GM18868 (cell line): ENCODE measurements around the gene RAD51AP2.
"Not testable (repeated sequence)": the region's sequence is repeated elsewhere in the genome, so short reads cannot be mapped to it uniquely, and the experiment has no call there.

Experiments used
- ATAC-seq: cut with Tn5 transposase; IDR thresholded peaks from one replicate; pipeline ENCODE4 v1.9.1; 2021; ENCODE audit warnings: mild to moderate bottlenecking, moderate library complexity; ENCODE audit not compliant: unreplicated experiment

RAD51AP2 gene

DNA sequence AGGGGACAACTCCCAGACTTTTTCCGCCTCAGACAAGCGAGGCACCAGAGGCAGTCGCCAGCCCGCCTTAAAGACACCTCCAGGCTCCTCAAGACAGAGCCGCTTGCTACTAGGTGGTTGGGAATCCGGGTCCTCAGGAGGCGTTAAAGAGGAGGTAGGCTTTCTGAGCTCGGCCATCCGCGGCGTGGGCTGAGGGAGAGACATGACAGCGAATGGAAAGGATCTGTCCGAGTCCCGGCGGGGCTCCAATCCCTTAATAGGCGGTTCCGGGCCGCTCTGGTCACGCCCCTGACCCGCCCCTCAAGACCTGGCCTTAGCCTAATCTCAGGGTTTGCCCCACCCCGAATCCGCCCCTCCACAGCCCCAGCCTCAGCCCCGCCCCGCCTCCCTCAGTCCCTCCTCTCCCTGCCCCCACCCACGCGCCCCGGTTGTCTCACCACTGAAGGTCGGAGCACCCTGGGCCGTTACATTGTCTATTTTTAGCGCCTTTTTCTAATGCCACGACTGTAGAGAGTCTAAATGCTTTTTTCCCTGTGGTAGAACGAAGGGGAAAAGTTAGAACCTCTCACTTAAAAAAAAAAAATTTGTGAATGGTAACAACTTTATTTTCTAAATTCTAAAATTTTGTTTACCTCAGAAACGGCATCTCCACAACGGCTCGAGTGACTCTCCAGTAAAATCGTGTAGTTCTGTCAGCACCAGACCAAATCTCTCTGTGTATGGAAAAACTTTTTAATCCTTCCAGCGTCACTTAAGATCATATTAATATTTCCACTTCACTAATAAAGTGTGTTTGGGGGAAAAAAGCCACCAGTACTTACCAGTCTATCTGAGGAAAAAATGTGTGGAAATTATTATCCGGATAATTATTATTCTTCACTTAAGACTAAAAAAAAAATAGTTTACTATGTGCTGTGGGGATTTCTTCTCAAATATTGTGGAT is at the start of gene RAD51AP2:
TSS of gene RAD51AP2 (minus strand) at position 229 of the 943 bp plus-strand sequence. CDS start at position 204, 25 bp downstream.
- ATAC-seq = peak; percentile 77

DNA sequence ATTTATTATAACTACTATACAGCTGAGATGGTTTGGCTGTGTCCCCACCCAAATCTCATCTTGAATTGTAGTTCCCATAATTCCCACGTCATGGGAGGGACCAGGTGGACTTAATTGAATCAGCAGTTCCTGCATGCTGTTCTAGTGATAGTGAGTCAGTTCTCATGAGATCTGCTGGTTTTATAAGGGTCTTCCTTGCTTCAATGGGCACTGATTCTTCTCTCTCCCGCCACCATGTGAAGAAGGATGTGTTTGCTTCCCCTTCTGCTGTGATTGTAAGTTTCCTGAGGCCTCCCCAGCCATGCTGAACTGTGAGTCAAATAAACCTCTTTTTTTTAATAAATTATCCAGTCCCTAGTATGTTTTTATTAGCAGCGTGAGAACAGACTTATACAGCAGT is 47.5 kb upstream of the RAD51AP2 start:
- not testable (repeated sequence) for ATAC-seq

DNA sequence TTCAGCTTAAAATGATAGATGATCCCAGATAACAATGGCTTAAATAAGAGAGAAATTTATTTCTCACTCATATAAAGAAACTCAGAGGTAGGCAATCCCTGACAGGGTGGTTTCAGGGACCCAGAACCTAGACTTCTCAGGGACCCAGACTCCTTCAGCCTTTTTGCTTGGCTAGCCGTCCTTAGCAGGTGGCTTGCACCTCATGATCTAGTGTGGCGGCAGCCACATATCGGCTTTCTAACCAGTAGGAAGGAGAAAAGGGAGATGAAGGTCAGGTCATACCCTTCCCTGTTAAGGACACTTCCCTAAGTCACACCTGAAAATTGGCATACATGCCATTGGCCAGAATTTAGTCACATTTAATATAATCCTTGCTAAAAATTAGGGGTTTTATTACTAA is 40.6 kb upstream of the RAD51AP2 start:
- ATAC-seq = no peak

DNA sequence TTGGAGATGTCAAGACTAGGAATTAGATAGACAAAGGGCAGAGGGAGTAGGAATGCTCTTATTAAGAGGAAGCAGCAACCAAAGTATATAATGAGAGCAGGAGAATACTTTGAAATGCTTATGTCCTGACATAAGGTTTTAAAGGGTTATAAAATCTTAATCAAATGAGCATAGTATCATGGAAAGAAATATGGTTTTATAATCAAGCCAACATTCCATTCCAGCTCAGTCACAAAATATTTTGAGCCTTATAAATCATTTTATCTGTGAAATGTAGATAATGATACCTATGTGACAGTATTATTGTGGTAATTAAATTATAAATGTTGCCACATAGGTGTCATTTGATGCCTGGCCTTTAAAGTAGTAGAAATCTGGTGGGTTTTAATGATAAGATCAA is 39.8 kb upstream of the RAD51AP2 start:
- no peak for ATAC-seq

DNA sequence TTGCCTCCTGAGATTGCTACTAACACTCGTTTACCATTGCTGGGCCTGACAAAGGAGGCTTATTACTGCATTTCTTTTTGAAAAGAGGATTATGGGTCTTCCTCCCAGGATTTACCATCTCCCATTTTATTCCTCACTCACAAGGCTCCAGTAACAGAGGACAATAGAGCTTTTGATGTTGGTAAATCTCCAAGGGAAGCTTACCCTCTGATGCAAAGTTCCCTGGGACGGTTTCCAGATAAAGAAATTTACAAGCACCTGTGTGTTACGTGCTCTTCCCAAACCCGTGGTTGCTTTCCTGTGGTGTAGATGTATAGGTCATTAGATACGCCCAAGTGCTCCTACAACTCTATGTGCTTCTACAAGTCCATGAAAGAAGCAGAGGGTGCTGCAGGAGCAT is 39.4 kb upstream of the RAD51AP2 start:
- ATAC-seq = no peak

DNA sequence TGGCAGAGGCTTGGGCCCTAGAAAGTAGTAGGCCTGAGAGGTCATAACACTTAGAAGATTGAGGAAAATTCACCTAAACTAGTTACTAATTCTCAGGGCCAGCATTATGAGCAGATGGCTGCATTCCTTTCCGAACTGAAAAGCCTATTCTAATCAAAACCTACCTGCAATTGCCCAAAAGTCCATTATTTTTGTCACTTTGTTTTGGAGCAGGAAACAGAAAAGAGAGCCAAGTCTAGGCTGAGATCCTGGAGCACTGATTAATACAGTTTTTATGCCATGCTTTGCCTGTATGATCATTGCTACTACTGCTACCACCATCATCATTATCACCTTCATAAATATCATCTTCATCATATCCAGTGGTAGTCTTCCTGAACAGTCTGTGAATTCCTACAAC is 36.9 kb upstream of the RAD51AP2 start:
- ATAC-seq = no peak

DNA sequence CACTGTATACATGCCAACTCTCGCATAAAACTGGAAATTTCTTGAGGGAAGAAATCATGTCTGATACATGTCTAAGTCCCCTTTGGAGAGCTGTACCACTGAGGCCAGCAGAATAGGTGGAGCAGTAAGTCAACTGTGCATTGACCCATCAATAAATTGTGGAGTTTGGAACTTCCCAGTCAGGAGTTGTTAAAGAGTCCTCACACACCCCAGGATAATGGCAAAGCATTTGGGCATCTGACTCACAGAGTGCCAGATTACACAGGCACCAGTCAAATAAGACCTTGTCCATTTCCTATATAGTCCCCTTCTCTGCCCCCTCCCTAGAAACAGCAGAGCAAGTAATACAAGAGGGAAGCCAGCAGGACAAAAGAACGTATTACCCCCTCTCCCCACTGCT is 32.7 kb upstream of the RAD51AP2 start:
- no peak for ATAC-seq

DNA sequence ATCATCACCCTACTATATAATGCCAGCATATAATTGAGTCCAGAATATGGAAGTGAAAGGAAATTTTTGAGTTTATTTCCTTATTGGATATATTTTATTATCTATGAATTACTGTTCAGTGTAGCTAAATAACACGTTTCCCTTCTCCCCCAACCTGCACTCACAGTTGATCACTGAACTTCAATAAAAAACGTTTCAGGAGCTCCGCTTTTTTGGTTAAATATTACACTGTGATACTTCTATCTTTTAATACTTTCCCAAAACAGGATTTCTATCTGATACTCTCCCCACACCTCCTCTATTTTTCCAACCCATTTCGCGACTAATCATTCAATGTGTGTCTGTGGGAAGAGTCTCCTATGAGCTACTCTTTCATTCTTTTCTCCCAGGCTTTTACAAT is 29.5 kb upstream of the RAD51AP2 start:
- ATAC-seq = no peak

DNA sequence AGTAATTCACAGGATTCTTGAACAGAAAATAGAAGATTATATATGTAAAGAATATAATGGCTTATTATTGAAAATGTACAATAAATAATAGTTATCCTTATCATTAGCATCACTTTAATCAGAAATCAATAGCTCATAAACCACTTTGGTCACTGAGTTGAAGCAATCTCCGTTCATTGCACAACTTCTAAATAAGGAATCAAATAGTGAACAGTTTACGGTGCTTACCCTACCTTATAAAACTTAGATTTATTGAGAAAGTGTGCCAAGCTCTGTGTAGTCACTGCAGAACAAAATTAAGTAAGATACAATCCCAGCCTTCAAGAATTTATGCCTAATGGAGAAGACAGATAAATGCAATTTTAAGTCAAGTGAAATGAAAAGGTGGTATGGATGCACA is 29.0 kb upstream of the RAD51AP2 start:
- ATAC-seq = no peak

DNA sequence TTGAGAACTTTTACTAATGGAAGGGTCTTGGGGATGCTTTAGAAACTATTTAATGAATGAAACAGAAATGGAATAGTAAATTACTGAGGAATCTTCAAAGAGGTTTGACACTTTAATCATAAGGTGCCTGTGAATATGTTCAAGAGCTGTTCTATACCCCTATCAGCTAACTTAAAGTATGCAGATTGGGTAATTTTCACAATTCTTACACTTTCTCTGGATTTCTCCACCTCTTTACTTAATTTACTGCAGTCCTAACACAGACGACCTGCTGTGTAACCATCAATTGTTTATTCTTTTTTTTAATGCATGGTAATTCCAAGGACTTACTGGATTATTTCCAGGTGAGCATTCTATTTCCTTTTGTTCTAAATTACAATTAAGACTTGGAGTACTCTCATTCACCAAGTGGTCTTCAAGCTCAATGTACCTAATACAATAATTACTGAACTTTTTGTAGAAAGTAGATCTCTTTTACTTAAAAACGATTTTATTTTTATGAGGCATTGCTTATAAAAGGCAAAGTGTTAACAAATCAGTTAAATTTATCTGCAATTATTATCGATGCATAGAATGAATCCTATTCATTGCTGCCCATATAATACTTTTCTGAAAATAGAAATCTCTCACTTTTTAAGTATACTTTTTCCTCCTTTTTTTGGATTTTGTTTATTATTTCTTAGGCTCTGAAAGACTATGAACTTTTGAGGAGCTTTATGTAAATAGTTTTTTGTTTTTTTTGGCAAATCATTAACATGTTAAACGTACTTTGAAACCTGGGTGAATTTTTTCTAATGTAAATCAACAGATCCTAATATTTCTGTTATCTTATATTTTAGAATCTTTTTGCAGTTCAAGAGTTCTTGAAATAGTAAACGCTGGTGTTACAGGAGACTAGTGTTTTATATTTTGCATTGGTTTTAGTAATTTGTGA is 27.7 kb upstream of the RAD51AP2 start:
- ATAC-seq = no peak

DNA sequence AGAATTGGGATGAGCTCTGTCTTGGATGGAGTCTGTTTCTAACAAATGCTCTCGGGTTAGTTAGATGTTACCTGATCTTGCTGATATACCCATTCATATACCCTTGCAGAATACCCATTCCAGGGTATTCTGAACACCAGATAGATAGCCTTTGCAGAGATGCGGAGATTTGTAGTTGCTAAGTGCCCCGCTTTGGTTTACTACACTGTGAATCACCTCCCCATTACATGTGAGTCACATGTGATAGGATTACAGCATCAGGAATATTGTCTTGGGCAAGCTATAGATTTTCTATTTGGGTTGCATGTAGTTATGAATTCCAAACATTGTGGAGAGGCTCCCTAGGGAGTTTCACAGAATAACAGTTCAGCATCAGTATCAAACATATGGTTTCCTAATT is 26.0 kb upstream of the RAD51AP2 start:
- ATAC-seq = no peak

DNA sequence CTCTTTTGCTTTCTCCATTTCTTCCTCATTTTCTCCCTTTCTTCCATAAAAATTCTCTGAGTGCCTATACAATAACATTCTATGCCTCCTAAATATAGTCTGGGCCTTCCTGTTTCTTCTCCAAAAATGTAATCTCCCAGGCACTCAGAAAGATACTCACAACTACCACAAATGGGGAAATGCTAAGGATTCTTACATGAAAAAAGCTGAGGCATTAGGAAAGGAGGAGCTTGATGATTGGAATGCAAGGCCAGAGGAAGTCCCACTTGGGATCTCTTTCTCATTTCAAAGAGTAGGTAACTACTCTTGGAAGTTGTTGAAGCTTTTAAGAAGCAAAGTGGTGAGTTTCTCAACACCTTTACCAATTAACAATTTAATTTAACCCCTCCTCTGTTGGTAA is 25.6 kb upstream of the RAD51AP2 start:
- ATAC-seq = no peak

DNA sequence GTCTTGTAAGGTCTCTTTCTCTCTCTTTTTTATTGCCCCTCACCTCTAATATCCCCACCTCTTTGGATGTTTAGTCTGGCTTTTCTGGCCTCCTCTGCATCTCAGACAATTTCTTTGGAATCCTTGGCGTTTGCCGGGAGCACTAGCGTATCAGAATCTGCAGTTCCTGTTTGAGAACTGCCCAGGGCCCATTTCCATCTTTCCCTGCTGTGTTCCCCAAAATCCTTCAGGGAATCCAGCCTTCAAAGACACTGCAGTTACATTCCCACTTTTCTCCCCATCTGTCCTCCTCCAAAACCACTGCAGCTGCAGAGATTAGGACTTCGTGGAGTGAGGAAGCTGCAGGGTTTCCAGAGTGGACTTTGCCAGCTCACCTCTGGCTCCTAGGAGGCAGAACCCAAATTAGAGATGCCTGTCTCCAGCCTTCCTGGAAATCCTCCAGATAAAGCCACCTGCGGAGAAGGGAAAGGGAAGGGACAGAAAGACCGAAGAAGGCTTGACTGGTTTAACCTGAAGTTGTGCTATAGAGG is 25.0 kb upstream of the RAD51AP2 start:
- ATAC-seq = no peak

DNA sequence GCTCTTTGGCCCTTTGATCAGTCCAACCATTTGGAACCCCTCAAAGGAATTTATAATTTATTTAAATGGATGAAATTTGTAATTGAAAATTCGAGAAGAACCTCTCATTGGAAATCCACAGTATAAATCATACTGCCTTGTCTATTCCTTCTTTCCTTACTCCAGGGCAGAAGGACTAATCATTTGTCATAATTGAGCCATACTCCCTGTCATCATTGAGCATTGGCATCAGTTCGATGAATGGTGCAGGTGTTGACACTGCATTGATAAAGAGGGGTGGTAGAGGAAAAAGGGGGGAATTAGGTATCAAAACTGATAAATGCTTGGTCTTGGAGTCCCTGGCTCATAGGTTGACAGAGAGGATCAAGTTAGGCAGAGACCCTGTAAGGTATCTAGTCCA is 24.2 kb upstream of the RAD51AP2 start:
- ATAC-seq = no peak

DNA sequence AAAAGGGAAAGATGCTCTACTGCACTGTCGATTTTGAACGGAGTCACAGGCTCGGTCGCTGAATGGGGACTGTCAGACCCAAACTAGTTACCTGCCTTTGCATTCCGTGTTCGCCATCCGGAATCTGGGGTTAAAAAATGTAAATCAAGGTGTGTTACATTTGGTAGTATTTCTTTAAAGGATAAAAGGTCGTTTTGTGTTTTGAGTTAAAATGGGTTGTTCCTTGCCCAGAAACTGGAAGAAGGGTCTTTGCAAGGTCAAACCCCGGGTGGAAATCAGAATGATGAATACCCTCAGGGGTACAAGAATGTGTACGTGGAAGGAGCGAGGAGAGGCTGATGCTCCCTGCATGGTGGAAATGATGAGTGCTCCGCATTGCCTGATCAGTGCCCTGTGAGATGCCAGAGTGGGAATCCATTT is 23.3 kb upstream of the RAD51AP2 start:
- no peak for ATAC-seq

DNA sequence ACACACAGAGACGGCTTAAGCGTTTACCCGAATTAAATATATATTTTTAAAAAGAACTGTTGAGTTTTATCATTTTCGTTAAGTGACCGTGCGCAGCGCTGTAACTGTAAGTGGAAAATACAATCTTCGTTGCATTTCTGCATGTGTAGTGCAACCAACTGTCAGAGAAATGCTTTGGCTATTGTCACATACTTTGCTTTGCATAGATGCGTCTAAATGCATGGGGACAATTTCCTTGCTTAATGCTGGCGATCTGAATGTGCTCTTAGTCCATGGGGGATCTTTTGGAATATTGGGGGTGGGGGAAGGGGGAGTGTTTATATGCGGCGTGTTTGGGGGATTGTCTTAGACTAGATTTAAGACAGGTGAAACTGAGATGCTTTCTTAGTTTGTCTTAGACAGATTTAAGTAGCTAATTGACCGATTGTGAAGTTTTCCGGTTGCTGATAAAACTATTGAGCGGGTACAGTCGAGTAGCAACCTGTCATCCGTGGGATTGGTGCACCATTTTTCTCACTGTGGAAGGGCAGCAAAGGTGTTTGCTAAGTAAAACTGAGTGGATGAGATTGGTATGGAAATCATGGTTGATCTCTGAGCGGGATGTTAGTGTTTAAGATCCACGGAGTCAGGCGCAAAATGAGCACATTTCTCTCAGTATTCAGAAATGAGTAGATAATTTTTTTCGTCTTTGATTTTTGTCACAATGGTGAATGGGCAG is 22.7 kb upstream of the RAD51AP2 start:
- no peak for ATAC-seq

DNA sequence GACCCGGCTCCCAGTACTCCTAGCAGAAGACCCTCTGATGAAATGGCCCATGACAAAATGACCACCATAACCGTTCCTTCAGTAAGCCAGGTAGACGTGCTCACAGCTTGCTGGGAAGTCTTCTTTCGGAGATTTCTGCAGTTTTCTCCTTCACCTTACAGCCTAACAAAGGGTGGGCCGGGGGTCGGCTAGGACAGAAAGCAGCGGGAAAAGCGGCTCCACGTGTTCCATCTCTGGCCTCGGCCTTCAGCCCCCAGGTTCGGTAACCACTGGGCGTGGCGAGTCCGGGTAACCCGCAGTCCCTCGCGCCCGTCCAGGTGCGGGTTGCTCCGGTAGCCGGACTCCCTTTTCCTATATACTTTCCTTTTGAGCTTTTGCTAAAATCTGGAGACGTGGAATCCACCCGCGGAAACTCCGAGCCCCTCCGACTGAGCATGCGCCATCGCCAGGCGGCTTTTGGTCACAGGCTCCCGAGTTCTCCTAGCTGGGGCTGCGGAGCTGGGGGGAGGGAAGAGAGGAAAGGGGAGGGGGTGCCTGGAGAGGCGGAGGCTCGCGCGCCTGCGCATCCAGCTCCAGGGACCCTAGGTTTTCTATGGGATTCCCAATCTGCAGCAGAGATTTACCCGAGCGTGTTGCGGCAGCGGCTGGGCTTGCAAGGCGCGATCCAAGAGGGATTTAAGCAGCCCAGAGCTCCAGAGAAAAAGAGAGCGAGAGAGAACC is 22.0 kb upstream of the RAD51AP2 start, which contains the start of gene VSNL1:
TSS of gene VSNL1 (plus strand) at position 604 of the 720 bp plus-strand sequence. CDS start 51,379 bp downstream, outside the sequence.
- no peak for ATAC-seq

DNA sequence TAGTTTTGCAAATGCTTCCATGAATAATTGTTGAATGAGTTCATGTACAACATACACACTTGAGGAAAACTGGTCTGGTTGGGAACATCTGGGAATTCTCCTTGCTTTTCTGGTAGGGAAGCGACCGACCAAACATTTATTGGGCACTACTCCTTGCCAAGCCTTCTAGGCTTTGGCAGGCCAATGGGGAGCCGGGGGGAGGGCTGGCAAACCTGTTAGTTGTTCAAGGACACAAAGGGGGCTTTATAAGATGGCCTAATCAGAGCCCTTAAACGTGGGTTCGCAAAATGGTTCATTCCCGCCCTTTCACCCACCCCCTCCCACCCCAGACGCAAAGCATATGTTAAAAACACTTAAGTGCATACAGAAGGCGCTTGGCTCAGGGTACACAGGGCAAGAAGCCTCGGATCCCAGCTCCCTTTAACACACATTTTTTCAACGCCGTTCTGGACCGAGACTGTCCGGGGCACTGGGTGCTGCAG is 21.4 kb upstream of the RAD51AP2 start:
- no peak for ATAC-seq

DNA sequence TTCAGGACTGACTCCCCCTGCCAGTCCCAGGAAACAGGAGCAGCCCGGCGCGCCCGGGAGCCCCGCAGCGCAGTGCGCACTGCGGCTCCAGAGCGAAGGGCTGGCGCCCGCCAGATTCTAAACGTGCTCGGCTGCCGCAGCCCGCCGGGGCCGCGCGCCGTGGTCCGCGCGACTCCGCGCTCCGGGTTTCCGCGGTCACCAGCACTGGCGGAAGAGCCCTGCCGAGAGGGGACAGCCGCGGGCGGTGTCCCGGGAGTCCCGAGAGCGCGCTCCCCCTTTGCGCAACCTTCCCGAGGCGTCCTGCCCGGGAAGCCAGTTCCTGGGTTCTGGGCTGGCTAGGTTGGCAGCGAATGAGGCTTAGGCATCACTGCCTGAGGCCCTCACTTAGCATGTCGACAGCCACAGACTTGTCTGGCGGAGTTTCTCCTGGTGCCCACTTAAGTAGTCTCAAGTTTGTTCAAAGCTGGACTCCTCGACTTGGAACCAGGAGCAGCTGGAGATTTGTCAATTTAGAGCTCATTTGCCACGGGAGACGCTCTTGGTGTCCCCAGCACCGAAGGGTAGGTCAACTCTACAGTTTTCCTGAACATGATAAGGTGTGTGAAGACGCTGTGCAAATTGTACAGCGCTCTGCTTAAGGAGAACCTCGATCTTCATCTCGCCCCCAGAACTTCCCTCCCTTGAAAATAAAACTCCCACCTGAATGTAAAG is 20.8 kb upstream of the RAD51AP2 start:
- ATAC-seq = peak; percentile 73
